HCT116 (cell line): ENCODE measurements around the gene HMG20A. TPM values are rescaled to one million over a fixed set of nuclear protein-coding genes. Genes with fewer than 3 reads are reported as not detected.

Experiments used
- ATAC-seq: fragments of 200-7000 bp; cut with Tn5 transposase; 2 replicates; pipeline ENCODE4 v1.9.1; 2020; ENCODE audit warnings: mild to moderate bottlenecking, moderate library complexity
- BruUV-seq: library from RNA; stranded (reverse); fragments of 400-500 nt; replicated peaks from 2 replicates; lab custom pipeline; 2021; lab: Mats Ljungman, UMichigan
- CTCF ChIA-PET: fragments of 300-600 bp; sonication (Branson Sonifier 250); formaldehyde crosslinking; loops from one replicate; lab custom pipeline; 2021; ENCODE audit warnings: antibody characterized with exemption; lab: Charles Lee
- POLR2A ChIA-PET: fragments of 300-600, 350-600 bp; sonication (Branson Sonifier 250); formaldehyde crosslinking; loops from one replicate; lab custom pipeline; 2021; ENCODE audit warnings: antibody characterized with exemption; lab: Charles Lee
- RAD21 ChIA-PET, 2 experiments: fragments of 300-600 bp; sonication (Branson Sonifier 250); formaldehyde crosslinking; loops; one replicate each; lab custom pipeline; 2023; ENCODE audit warnings: low total read pairs in 2 of 2; ENCODE audit not compliant: uncharacterized antibody in 2 of 2, unreplicated experiment in 2 of 2, low non-redundant PET in 1 of 2; lab: Charles Lee
- DNase-seq: peaks from one replicate; pipeline ENCODE4 v3.0.0-alpha.2; 2010; ENCODE audit warnings: low read depth, low spot score
- H2AFZ ChIP-seq: fragments of 200-600 bp; shearing (Covaris generic), sonication (generic); 2 replicates; pipeline ENCODE4 v1.6.1; 2017; ENCODE audit warnings: low read depth, mixed run types, mixed read lengths, antibody characterized with exemption, low read length; ENCODE audit not compliant: poor library complexity, severe bottlenecking
- H3K27ac ChIP-seq: 2 replicates; pipeline ENCODE4 v1.5.1; 2012; ENCODE audit warnings: low read depth, low read length
- H3K27me3 ChIP-seq: fragments of 200-600 bp; sonication (generic); 2 replicates; pipeline ENCODE4 v1.6.1; 2016; ENCODE audit warnings: mixed run types, low read length, mixed read lengths; ENCODE audit not compliant: insufficient read depth
- H3K36me3 ChIP-seq, 2 experiments: fragments of 200-500 bp in 1 of 2; fragments of 200-600 bp in 1 of 2; sonication (Bioruptor generic) in 1 of 2; sonication (generic) in 1 of 2; 2 replicates each; pipeline versions ENCODE4 v1.5.1 to v1.6.1; 2014 to 2016; ENCODE audit warnings: low read length in 2 of 2, inconsistent platforms in 1 of 2, mixed read lengths in 1 of 2, mixed run types in 1 of 2; ENCODE audit not compliant: insufficient read depth in 2 of 2, control insufficient read depth in 1 of 2
- H3K4me1 ChIP-seq, 2 experiments: fragments of 200-600 bp in 1 of 2; sonication (generic) in 1 of 2; 2 replicates each; pipeline versions ENCODE4 v1.5.1 to v1.6.1; 2012 to 2017; ENCODE audit warnings: low read length in 2 of 2, inconsistent platforms in 1 of 2, mild to moderate bottlenecking in 1 of 2, mixed read lengths in 1 of 2, mixed run types in 1 of 2, moderate library complexity in 1 of 2; ENCODE audit not compliant: insufficient read depth in 2 of 2, control insufficient read depth in 1 of 2
- H3K4me2 ChIP-seq: fragments of 200-600 bp; sonication (generic); 2 replicates; pipeline ENCODE4 v1.6.1; 2017; ENCODE audit warnings: mixed run types, low read length, mixed read lengths
- H3K4me3 ChIP-seq, 2 experiments: fragments of 200-600 bp in 1 of 2; sonication (generic) in 1 of 2; replicated peaks in 1 of 2; 2 replicates each; pipeline ENCODE4 v1.5.1; 2011 to 2016; ENCODE audit warnings: low read length in 2 of 2, control low read depth in 1 of 2, low read depth in 1 of 2, mild to moderate bottlenecking in 1 of 2, mixed read lengths in 1 of 2, mixed run types in 1 of 2
- H3K79me2 ChIP-seq: fragments of 200-600 bp; sonication (generic); 2 replicates; pipeline ENCODE4 v1.6.1; 2017; ENCODE audit warnings: mild to moderate bottlenecking, mixed run types, low read length, moderate library complexity, mixed read lengths; ENCODE audit not compliant: insufficient read depth
- H3K9ac ChIP-seq: fragments of 200-600 bp; sonication (generic); 2 replicates; pipeline ENCODE4 v1.6.1; 2016; ENCODE audit warnings: low read length, mixed read lengths
- H3K9me2 ChIP-seq: fragments of 200-600 bp; sonication (generic), shearing (Covaris generic); 2 replicates; pipeline ENCODE4 v1.6.1; 2017; ENCODE audit warnings: mixed run types, mild to moderate bottlenecking, moderate library complexity; ENCODE audit not compliant: insufficient read depth
- H3K9me3 ChIP-seq, 2 experiments: fragments of 200-500 bp in 1 of 2; fragments of 200-600 bp in 1 of 2; sonication (Bioruptor generic) in 1 of 2; sonication (generic) in 1 of 2; 2 replicates each; pipeline ENCODE4 v1.6.1; 2014 to 2017; ENCODE audit warnings: low read length in 2 of 2, mixed read lengths in 2 of 2, inconsistent platforms in 1 of 2, low read depth in 1 of 2, mild to moderate bottlenecking in 1 of 2, mixed run types in 1 of 2, moderate library complexity in 1 of 2; ENCODE audit not compliant: control insufficient read depth in 1 of 2, insufficient read depth in 1 of 2
- H4K20me1 ChIP-seq: fragments of 200-600 bp; sonication (generic), shearing (Covaris generic); 2 replicates; pipeline ENCODE4 v1.6.1; 2017; ENCODE audit warnings: mixed run types, mild to moderate bottlenecking, moderate library complexity; ENCODE audit not compliant: insufficient read depth
- ELF1 ChIP-seq: IDR thresholded peaks from 2 replicates; pipeline ENCODE4 v1.6.1; 2012; ENCODE audit warnings: low read depth, borderline replicate concordance
- EZH2 ChIP-seq: fragments of 200-600 bp; sonication (generic); IDR thresholded peaks from 2 replicates; pipeline ENCODE4 v1.6.1; 2017; ENCODE audit warnings: antibody characterized with exemption, mixed run types
- FOSL1 ChIP-seq: IDR thresholded peaks from 2 replicates; pipeline ENCODE4 v1.6.1; 2012; ENCODE audit warnings: low read depth
- POLR2A ChIP-seq: IDR thresholded peaks from 2 replicates; pipeline ENCODE4 v1.7.0; 2011; ENCODE audit warnings: borderline replicate concordance; ENCODE audit not compliant: insufficient read depth, insufficient read length; ENCODE audit errors: extremely low read depth
- RAD21 ChIP-seq: IDR thresholded peaks from 2 replicates; pipeline ENCODE4 v1.6.1; 2012; ENCODE audit warnings: low read depth, mild to moderate bottlenecking
- REST ChIP-seq: IDR thresholded peaks from 2 replicates; pipeline ENCODE4 v1.6.1; 2012; ENCODE audit warnings: low read depth
- SP1 ChIP-seq: IDR thresholded peaks from 2 replicates; pipeline ENCODE4 v1.6.1; 2012; ENCODE audit warnings: low read depth
- TCF7L2 ChIP-seq: IDR thresholded peaks from 2 replicates; pipeline ENCODE4 v1.7.0; 2011; ENCODE audit warnings: borderline replicate concordance, inconsistent platforms; ENCODE audit not compliant: insufficient read depth, insufficient read length; ENCODE audit errors: extremely low read depth
- ZFX ChIP-seq: fragments of 450-650 bp; IDR thresholded peaks from 2 replicates; pipeline ENCODE4 v1.6.1; 2017
- intact Hi-C: fragments of 100-400 bp; cut with micrococcal nuclease; formaldehyde crosslinking; loops from 2 replicates; pipeline ENCODE4 v1.10.0; 2022
- total RNA-seq: library from RNA; stranded (reverse); gene quantifications from one replicate; pipeline ENCODE4 v1.2.1, GENCODE V29; 2021; ENCODE audit not compliant: unreplicated experiment
- TF ChIP-seq, protein P1 (sequence below): IDR thresholded peaks from 2 replicates; pipeline ENCODE4 v1.6.1; 2012

HMG20A gene
- total RNA-seq, 1 experiment from 2014 or later: 37.7 TPM

DNA sequence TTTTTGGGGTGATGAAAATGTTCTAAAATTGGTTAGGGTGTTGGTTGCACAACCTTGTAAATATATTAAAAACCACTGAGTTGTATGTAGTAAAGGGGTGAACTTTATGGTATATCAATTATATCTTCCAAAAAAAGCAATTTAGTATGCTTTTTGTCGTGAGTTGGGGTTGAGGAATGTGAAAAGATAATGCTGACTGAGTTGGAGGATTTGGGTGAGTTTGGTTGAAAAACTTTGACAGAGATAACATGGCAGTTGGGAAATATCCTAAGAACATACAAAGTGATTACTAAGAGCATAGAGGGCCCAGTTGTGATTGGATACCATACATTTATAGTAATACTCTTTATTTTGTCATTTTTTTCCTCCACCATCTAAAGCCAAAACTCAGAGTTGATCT, 33.6 kb downstream of the HMG20A start:
- Histone ChIP-seq H3K4me3 (no peak overlapping the region), H3K79me2 (no peaks in the 10 kb centered on the region), H4K20me1 (no peaks in the 10 kb centered on the region), H3K27ac (no peak overlapping the region), H3K27me3 (no peaks in the 10 kb centered on the region), H3K36me3 (peaks cover 0 to under 1% of the 10 kb centered on the region in 2 experiments; a peak in 1 of 4 replicates), H3K9me3 (no peaks in the 10 kb centered on the region), H3K9me2 (no peaks in the 10 kb centered on the region), H2AFZ (no peak overlapping the region), H3K9ac (no peak overlapping the region), H3K4me2 (no peak overlapping the region), H3K4me1 (no peaks in the 10 kb centered on the region; a peak in 1 of 4 replicates)
- ChIA-PET RAD21 (no interaction called here), POLR2A (no interaction called here), CTCF (no interaction called here)
- BruUV-seq: no TSS peak
- intact Hi-C loops: no loop called here
- no peak for DNase-seq
- no peak for ATAC-seq
- TF ChIP-seq FOSL1 (no peak), RAD21 (no peak), SP1 (no peak), POLR2A (no peak), TCF7L2 (no peak), ELF1 (no peak), EZH2 (no peak), ZFX (no peak), REST (no peak)
- TF ChIP-seq, protein P1, sequence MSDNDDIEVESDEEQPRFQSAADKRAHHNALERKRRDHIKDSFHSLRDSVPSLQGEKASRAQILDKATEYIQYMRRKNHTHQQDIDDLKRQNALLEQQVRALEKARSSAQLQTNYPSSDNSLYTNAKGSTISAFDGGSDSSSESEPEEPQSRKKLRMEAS: no peak
